DOHH2 (cell line): ENCODE measurements around the gene CHST1.

Source experiments
- H3F3A ChIP-seq: fragments of 200-600 bp; sonication (generic), shearing (Covaris generic); 2 replicates; pipeline ENCODE4 v1.6.0; 2016; ENCODE audit warnings: antibody characterized with exemption, mild to moderate bottlenecking; ENCODE audit not compliant: control insufficient read depth, insufficient read depth
- H3K27ac ChIP-seq: fragments of 200-600 bp; sonication (generic); 2 replicates; pipeline ENCODE4 v1.5.1; 2014; ENCODE audit warnings: low read depth, mild to moderate bottlenecking, low read length, moderate library complexity
- H3K27me3 ChIP-seq: fragments of 200-600 bp; sonication (generic); 2 replicates; pipeline ENCODE4 v1.6.1; 2014; ENCODE audit warnings: mild to moderate bottlenecking, low read length, mixed read lengths; ENCODE audit not compliant: control insufficient read depth
- H3K36me3 ChIP-seq: fragments of 200-600 bp; sonication (generic); 2 replicates; pipeline ENCODE4 v1.6.1; 2014; ENCODE audit warnings: mild to moderate bottlenecking, low read length, moderate library complexity, mixed read lengths; ENCODE audit not compliant: control insufficient read depth
- H3K4me1 ChIP-seq: fragments of 200-600 bp; sonication (generic); 2 replicates; pipeline ENCODE4 v1.6.1; 2014; ENCODE audit warnings: mild to moderate bottlenecking, low read length, mixed read lengths; ENCODE audit not compliant: control insufficient read depth
- H3K4me2 ChIP-seq: fragments of 200-600 bp; sonication (generic); 2 replicates; pipeline ENCODE4 v1.6.0; 2014; ENCODE audit warnings: mild to moderate bottlenecking, low read length, moderate library complexity
- H3K4me3 ChIP-seq: fragments of 200-600 bp; sonication (generic); 2 replicates; pipeline ENCODE4 v1.5.1; 2014; ENCODE audit warnings: mild to moderate bottlenecking, low read length, mixed read lengths
- H3K79me2 ChIP-seq: fragments of 200-600 bp; sonication (generic); 2 replicates; pipeline ENCODE4 v1.6.1; 2014; ENCODE audit warnings: mild to moderate bottlenecking, low read length, mixed read lengths; ENCODE audit not compliant: control insufficient read depth
- H3K9me2 ChIP-seq: fragments of 200-600 bp; sonication (generic); replicated peaks from 2 replicates; pipeline ENCODE4 v1.6.1; 2014; ENCODE audit warnings: mild to moderate bottlenecking, low read length, mixed read lengths; ENCODE audit not compliant: control insufficient read depth
- H3K9me3 ChIP-seq: fragments of 200-600 bp; sonication (generic); 2 replicates; pipeline ENCODE4 v1.6.1; 2014; ENCODE audit warnings: antibody characterized with exemption, low read length, mixed read lengths; ENCODE audit not compliant: control insufficient read depth, insufficient read depth
- H4K20me1 ChIP-seq: fragments of 200-600 bp; sonication (generic); 2 replicates; pipeline ENCODE4 v1.6.0; 2014; ENCODE audit warnings: low read depth, mild to moderate bottlenecking, antibody characterized with exemption, low read length, moderate library complexity; ENCODE audit not compliant: control insufficient read depth, insufficient read depth
- EZH2phosphoT487 ChIP-seq: fragments of 200-600 bp; sonication (generic); IDR thresholded peaks from 2 replicates; pipeline ENCODE4 v1.6.1; 2017; ENCODE audit warnings: borderline replicate concordance, mild to moderate bottlenecking, antibody characterized with exemption, low read length, moderate library complexity, mixed read lengths
- TF ChIP-seq, protein P1 (sequence below): fragments of 200-600 bp; sonication (generic); IDR thresholded peaks from one replicate; pipeline ENCODE4 v1.5.1; 2014; ENCODE audit warnings: antibody characterized with exemption, mild to moderate bottlenecking, low read depth, low read length; ENCODE audit not compliant: poor library complexity, severe bottlenecking

Gene CHST1

DNA sequence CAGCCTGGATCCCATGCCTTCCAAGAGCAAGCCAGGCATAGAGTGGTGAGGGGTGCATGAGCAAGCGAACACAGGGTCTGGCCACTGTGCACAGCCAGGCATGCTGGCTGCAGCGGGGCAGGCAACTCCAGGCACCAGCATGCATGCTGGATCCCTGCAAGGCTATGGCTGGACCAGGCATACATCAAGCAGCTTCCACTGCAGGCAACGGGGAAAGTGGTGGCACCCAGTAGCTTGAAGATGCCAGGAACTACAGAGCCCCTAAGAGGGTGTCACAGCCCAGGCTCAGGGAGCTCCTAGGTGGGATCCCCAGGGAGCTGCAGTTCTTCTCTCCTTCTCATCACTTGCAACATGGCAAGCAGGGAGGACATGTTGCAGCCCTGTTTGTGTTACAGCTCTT is 45.2 kb downstream of the CHST1 start:
- Histone ChIP-seq H3K9me2 (no peaks in the 10 kb centered on the region), H4K20me1 (no peaks in the 10 kb centered on the region), H3F3A (no peaks in the 10 kb centered on the region), H3K27me3 (no peaks in the 10 kb centered on the region), H3K27ac (no peak overlapping the region), H3K4me2 (no peak overlapping the region), H3K36me3 (no peaks in the 10 kb centered on the region), H3K4me1 (no peaks in the 10 kb centered on the region), H3K4me3 (no peak overlapping the region), H3K9me3 (peaks cover 20% of the 10 kb centered on the region), H3K79me2 (no peaks in the 10 kb centered on the region)
- TF ChIP-seq EZH2phosphoT487 = no peak

DNA sequence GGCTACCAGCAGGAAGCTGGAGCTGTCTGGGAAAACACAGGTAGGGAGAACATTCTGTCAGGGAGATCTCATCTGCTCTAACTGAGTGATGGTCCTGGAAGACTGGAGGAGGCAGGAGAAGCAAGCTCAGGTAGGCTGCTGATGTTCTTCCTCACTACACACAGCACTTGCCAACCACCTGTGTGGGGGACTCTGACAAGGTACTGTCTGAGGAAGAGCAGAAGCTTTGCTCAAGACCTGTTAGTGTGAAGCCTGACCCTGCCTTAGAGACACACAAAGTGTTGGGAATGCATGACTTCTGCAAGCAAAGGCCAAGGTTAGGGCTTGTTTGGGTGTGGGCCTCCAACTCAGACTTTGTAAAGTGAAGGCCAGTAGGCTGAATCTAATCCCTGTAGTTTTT is 46.5 kb downstream of the CHST1 start:
- H3K9me2 ChIP-seq = no peaks in the 10 kb centered on the region
- H4K20me1 ChIP-seq = no peaks in the 10 kb centered on the region
- peaks cover 20% of the 10 kb centered on the region for H3K9me3 ChIP-seq
- no peaks in the 10 kb centered on the region for H3K4me1 ChIP-seq
- no peaks in the 10 kb centered on the region for H3K79me2 ChIP-seq
- H3K4me2 ChIP-seq = no peak overlapping the region
- TF ChIP-seq EZH2phosphoT487 = no peak
- TF ChIP-seq, protein P1, sequence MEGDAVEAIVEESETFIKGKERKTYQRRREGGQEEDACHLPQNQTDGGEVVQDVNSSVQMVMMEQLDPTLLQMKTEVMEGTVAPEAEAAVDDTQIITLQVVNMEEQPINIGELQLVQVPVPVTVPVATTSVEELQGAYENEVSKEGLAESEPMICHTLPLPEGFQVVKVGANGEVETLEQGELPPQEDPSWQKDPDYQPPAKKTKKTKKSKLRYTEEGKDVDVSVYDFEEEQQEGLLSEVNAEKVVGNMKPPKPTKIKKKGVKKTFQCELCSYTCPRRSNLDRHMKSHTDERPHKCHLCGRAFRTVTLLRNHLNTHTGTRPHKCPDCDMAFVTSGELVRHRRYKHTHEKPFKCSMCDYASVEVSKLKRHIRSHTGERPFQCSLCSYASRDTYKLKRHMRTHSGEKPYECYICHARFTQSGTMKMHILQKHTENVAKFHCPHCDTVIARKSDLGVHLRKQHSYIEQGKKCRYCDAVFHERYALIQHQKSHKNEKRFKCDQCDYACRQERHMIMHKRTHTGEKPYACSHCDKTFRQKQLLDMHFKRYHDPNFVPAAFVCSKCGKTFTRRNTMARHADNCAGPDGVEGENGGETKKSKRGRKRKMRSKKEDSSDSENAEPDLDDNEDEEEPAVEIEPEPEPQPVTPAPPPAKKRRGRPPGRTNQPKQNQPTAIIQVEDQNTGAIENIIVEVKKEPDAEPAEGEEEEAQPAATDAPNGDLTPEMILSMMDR = no peak
- H3K27me3 ChIP-seq = peaks cover 2% of the 10 kb centered on the region; the same call in 1 of the 2 replicates
- no peak overlapping the region for H3K4me3 ChIP-seq
- H3K36me3 ChIP-seq = no peaks in the 10 kb centered on the region
- H3F3A ChIP-seq = no peaks in the 10 kb centered on the region
- no peak overlapping the region for H3K27ac ChIP-seq

DNA sequence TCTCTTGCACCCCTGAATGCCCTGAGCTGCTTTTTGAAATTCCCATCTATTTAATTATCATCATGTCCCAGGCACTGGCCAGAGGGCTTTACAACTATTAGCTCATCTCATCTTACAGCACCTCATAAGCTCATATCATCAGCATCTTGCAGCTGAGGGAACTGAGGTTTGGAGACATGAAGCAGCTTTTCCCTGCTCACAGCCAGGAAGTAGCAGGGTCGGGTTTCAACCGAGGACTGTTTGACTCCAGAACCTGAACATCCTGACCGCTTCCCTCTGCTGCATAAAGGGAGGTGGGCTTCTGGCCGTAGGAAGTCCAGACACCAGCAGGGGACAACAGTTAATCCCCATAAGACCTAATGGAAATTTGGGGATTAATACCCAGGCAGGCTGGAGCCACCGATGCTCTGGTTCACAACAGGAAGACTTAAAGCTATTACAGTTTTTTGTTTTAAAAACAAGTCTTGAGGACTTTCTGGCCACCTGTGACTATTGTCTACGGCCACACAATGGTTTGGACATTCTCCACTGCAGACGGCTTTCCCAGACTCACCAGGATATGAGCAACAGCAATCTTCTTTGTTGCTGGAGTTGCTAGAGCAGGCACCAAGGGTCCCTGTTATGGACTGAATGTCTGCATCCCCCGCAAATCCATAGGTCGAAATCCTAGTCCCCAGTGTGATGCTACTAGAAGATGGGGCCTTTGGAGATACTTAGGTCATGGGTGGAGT is 47.4 kb downstream of the CHST1 start:
- peaks cover 2% of the 10 kb centered on the region; the same call in 1 of the 2 replicates for H3K27me3 ChIP-seq
- H3F3A ChIP-seq = no peaks in the 10 kb centered on the region
- no peak overlapping the region for H3K4me3 ChIP-seq
- H3K27ac ChIP-seq = no peak overlapping the region
- peaks cover 20% of the 10 kb centered on the region for H3K9me3 ChIP-seq
- no peaks in the 10 kb centered on the region for H3K9me2 ChIP-seq
- H3K79me2 ChIP-seq = no peaks in the 10 kb centered on the region
- no peaks in the 10 kb centered on the region for H3K36me3 ChIP-seq
- H3K4me2 ChIP-seq = no peak overlapping the region
- H4K20me1 ChIP-seq = no peaks in the 10 kb centered on the region
- H3K4me1 ChIP-seq = no peaks in the 10 kb centered on the region
- TF ChIP-seq EZH2phosphoT487 = no peak
- TF ChIP-seq, protein P1 = no peak

DNA sequence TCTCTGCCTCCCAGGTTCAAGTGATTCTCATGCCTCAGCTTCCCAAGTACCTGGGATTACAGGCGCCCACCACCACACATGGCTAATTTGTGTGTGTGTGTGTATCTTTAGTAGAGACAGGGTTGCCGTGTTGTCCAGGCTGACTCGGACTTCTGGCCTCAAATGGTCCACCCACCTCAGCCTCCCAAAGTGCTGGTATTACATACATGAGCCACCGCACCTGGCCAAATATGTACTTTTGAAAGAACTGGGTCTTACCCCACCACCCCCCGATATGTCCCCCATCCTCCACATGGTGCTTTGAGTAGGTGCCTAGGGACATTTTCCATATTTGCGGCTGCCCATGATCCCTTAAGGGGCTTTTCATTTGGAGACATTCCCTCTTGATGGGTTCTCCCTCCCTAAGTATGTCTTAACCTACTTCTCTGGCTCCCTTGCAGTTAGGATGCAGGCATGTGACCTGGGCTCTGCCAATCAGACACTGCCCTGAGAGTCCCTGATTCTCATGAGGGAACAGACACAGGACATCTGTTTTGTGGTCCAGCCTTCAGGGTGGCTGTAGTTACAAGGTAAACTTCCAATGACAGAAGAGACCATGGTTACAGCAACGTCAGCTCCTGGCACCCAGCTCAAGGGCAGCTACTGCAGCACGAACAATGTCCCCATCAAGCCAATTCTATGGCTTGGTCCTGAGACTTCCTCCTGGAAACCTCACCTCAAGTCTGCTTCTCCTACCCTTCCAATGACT is 48.4 kb downstream of the CHST1 start:
- H3K79me2 ChIP-seq = no peaks in the 10 kb centered on the region
- H3K27me3 ChIP-seq = peaks cover 4% of the 10 kb centered on the region; the same call in 1 of the 2 replicates
- no peak overlapping the region for H3K27ac ChIP-seq
- no peaks in the 10 kb centered on the region for H4K20me1 ChIP-seq
- H3K4me1 ChIP-seq = no peaks in the 10 kb centered on the region
- no peak overlapping the region for H3K4me2 ChIP-seq
- H3K36me3 ChIP-seq = no peaks in the 10 kb centered on the region
- peaks cover 20% of the 10 kb centered on the region for H3K9me3 ChIP-seq
- no peaks in the 10 kb centered on the region for H3F3A ChIP-seq
- no peak for TF ChIP-seq EZH2phosphoT487
- TF ChIP-seq, protein P1 = no peak
- no peak overlapping the region for H3K4me3 ChIP-seq
- no peaks in the 10 kb centered on the region for H3K9me2 ChIP-seq
